GDM1 (cell line): ENCODE results near the gene CDH16.
"Not testable (repeated sequence)": the region's sequence is repeated elsewhere in the genome, so short reads cannot be mapped to it uniquely, and the experiment has no call there.

ENCODE experiments used
- DNase-seq: peaks from one replicate; lab custom pipeline; 2025; lab: John Stamatoyannopoulos, UW

Gene CDH16

DNA sequence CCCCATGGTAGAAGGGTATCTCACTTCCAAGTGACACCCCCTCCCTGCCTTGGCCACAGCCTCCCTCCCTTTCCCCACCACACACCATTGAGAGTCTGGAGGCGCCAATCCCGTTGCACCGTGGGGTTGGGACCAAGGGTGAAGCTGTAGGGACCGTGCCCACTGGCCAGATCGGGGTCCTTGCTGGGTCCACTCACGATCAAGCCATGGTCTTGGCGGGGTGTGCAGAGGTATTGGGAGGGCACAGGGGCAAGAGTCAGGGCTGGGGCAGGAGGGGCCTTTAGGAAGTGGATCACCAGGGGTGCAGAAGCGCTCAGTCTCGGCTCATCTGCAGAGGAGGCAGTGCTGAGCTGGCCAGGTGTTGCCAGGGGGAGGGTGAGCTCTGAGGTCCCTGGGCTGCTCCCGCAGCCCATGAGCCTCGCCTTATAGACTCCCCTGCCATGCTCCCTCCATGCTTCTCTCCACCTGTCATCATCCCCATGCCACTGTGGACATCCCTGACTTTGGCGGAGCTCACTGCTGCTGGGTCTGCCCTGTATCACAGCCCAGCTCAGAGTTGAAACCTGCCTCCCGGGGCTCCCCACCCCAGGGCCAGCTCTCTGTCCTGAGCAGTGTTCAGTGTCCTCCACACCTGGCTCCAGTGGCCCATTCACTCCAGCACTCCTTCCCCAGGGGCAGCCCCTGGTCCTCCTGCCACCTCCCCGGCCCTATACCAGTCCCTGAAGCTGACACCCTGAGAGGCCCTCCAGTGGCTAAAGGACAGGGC lies 8.3 kb downstream of the CDH16 start:
- DNase-seq: no peak

DNA sequence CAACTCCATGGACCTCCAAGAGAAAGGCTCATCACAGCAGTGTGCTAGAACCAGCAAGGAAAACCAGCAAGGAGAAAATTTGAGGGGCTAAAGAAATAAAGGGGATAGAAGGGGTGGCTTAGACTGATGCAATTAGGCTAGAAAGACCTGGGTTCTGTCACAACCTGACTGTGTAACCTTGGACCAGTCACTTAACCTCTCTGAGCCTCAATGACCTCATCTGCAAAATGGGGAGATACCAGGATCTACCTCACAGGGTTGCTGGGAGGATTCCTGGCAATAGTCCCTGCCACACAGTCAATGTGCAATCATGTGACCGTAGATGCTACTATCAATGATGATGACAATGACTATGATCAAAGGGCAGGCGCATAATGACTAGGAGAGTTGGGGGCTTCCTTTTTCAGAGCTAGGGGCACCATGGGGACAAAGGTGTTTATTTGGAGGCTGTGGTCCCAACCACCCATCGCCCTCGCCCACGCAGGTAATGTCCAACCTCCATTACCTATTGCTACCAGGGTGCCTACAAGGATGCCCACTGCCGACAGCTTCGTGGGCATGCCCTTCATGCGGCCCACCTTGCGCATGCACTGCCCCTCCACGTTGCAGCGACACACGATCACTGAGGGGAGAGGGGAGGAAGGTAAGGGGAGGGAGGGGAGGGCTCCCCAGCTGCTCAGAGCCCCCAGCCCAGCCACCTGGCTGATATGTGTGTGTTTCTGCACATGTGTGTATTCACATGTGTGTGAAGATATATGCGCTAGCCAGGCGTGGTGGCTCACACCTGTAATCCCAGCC lies 9.7 kb downstream of the CDH16 start:
- DNase-seq: no peak

GRCh38 chr16:66908116-66908515 lies 10.6 kb downstream of the CDH16 start:
- DNase-seq: no peak

DNA sequence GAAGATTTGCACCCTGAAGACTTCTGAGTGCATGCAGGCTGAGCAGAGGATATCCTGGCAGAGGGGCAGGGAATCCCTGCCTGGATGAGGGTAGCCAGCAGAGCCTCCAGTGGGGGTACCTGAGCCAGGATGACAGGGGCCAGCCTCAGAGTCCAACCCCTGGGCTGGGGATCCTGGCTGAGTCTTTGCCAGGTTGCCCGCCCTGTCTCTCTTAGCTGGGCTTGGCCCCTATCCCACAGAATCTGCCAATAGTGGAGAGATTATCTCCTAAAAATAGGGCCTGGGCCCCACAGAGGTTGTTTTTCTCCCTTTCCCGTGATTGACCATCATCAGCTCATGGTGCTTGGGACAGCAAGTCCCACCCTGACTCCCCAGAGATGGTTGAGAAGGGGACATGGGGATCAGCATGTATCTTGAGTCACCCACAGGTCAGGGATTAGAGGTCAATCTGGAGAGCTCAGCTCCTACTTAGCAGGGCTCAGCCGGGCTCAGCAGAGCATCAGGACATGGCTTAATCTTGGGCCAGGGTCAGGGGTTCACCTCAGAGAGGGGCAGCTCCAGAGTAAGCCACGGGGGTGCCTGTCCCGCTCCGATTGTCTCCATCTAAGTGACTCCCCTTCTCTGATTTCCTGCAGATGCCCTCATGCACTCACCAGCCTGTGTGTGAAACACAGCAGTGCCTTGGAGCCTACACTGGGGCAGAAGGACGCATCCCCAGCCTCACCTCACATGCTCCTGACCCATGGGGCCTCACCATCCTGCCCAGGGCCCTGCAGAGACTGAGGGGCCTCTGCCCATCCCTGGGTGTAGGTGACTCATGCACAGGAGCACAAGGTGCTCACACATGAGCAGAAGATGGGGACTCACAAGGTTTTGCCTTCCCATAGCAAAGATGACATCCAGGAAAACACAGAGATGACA lies 11.5 kb downstream of the CDH16 start:
- DNase-seq: no peak

DNA sequence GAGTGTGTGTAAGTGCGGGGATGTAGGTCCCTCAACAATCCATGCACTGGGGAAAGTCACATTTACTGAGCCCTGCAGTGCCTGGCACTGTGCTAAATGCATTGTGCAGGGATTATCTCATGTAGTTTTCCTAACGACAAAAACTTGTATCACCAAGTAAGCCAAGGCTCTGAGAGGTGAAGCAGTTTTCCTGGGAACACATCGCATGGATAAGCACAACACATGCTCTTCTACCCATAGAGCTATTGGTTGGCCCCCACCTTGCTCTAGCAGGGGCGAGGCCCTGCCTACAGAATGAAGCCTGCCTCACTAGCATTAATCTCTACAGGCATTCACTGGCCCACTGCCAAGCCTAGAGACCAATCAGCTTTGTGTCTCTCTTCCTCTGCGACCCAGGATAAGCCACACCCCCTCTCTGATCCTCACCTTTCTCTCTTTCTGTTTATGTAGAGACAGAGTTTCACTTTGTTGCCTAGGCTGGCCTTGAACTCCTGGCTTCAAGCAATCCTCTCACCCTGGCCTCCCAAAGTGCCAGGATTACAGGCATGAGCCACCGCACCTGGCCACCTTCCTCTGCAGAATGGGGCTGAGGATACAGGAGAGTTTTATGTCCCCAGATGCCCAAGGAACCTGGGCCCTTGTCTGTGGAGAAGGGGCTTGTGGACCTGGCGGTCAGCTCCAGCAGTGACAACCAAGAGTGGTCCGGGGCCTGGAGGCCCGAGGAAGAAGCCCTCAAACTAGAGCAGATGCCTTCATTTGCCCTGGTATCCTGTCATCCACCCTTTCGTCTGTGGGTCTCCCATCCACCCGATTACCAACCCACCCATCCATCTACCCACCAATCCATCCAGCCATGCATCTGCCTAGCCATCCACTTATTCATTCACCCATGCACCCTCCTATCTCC lies 12.8 kb downstream of the CDH16 start:
- DNase-seq: no peak

- no peak for DNase-seq
These were observed 13.6 kb downstream of the CDH16 start for GRCh38 chr16:66904846-66905632.

DNA sequence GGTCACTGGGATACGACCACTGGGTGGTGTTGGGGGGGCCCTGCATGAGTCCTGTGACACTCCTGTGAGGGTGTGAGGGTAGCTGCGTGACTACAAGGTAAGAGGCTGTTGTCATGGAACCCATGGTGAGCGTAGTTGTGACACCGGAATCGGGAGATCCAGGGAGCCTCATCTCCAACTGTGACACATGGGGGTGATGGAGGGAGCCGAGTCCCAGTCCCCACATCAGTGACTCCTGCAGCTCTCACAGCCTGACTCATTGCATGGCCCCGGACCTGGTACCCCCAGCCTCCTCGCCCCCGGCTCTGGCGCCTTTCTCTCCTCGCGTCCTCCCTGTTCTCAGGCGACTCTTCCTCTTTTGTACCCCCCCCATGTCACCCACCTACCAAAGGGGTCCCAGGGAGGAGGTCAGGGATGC lies 14.2 kb downstream of the CDH16 start:
- DNase-seq: no peak

DNA sequence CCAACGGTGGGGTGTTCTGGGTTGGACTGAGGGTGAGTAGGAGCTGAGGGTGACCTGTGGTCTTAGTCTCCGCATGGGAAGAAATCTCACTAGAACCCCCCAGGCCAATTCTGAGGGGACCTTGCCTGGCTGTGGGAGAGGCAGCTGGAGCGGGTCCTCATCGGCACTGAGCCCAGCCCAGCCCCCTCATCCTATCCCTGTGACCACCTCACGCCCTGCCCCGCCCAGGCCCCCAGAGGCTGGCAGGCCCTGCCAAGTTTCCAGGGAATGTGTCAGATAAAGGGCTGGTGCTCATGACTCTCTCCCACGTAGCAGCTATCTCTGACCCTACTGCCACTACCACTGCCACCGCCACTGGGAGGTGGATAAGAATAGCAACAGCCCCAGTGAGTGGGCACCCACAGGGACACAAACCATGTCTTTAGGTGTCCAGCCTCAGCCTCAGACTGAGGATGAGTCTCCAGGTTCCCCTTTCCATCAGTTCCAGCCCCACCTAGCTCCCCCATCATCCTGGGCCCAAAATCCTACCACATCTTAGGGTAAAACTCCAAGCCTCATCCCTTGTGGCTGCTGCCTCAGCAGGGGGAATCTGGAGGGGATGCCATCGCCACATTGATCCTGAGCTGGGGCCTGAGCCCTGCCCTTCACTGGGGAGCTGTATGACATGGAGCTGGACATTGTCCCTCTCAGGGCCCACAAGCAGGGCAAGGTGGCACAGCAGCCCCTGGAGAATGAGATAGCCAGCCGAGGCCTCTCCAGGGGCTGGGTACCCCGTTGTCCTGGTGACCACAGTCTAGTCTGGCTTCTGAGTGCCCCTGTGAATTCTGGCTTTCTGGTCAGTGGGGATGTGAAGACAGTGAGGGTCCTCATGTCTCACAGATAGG lies 14.9 kb downstream of the CDH16 start:
- no peak for DNase-seq

DNA sequence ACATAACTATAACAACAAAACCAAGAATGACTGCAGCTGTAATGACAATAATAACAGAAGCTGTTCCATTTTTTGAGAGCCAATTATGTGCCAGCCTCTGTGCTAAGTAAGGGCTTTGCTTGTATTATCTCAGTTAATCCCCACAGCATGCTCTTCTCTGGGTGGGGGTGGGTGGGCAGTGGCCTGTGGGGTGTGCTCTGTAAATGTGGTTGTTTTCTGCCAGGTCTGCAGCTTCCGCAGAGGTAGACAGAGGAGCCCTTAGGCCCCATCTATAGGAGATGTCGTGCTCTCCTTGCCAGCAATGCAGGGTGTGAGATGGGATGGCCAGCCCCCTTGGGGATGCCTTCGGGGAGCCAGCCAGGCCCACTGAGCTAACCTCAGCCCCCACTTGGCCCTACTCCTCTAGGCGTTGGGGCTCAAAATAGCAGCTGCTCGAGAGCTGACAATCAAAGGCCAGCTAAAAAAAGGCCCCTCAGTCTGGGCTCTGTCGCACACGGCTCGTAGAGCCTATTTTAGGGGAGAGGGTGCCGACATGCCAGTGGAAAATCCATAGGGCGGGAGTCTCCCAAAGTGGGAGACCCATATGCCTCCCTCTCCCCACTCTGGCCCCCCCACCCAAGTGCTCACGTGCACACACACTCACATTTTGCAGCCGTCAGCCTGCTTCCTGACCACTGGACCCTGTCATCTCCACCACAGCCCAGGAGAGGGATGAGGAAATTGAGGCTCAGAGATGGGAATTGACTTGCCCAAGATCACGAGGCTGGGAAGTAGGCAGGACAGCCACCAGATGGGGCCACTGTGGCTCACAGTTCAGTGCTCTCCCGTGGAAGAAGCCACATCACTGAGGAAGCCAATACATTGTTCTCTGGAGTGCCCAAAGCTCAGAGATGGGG lies 15.8 kb downstream of the CDH16 start:
- DNase-seq: no peak

DNA sequence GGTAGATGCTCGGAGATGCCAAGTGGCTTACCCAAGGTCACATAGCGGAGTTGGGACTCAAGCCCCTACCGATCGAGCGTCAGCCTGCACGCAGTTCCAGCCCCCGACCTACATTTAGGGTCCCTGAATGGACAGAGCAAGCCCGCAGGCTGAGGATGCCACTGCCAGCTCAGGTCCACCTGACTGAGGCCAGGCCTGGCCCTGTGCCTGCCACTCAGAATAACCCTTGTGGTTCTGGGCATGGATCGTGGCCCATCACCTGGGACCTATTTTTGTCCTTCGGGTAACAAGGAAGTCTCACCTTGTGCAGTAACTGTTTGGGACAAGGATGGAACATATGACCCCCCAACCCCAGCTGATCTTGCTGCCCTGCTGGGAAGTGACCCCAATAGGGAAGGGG lies 17.1 kb downstream of the CDH16 start:
- DNase-seq: no peak

DNA sequence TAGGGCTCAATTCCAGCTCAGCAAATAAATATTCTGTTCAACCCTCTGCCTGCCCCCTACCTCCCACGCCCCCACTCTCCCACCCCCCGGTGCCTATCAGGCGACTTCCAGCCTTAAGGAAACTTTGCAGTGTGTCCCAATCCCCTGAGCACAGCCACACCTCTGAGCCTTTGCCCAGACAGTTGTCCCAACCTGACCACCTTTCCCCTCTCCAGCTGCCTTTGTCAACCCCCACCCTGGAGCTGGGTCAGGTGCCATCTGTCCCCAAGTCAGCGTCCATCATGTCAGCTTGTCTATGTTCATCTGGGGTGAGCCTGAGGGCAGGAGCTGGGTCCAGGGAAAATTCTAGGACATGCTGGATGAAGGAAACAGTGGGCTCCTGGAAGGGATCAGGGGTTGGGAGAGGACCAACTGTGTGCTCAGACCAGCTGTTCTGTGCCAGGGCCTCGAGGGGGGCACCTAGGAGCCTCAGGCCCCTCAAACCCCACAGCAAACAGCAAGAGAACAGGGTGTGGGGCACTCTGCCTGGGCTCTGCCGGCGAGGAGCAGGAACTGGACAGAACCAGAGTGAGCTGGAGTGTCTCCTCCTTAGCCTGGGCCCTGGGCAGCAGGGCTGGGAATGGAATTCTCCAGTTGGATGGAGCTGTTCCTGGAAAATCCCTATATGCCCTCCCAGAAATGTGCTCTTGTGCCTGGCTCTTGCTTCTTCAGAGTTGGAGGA lies 17.8 kb downstream of the CDH16 start:
- DNase-seq: no peak

- DNase-seq: no peak
These were observed 18.6 kb downstream of the CDH16 start for GRCh38 chr16:66899945-66900710.

DNA sequence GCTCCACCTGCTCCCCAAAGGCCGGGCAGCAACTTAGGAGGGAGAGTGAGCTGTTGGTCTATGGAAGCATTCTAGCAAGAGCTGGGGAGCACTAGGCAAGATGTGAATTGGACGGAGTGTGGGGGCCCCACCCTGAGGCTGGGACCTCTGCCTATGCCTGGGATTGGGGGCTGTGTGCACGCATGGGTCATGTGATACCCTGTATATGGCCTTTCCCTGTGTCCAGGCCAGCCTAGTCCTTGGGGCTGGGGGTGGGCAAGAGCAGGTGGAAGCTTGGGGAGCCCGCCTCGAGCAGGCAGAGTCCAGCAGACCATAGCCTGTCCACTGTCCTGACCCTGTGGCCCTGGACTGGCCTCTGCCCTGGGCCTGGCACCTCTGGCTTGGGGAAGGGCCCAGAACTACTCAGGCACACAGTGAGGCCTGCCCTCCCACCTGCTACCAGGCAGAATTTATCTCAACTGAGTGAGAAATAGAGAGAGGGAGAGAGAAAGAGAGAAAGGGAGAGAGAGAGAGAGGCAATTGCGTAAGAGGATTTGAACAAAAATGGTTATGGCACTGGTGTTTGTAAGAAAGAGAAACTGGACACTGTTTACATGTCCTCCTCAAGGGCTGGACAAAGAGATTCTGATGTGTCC lies 19.3 kb downstream of the CDH16 start:
- no peak for DNase-seq

DNA sequence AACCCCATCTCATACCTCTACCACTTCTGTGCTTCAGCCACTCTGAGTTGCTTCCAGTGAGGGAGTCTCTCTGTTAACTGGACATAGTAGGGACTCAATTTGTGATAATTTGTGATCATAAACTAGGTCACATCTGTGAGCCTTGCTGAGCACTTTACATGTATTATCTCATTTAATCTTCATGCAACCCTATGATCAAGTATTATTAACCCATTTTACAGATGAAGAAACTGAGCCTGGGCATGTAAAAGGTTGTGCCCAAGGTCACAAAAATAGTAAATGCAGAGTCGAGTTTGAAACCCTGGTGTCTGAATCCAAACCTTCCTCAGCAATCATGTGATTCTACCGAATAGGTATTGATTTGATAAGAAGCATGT lies 19.8 kb downstream of the CDH16 start:
- no peak for DNase-seq

DNA sequence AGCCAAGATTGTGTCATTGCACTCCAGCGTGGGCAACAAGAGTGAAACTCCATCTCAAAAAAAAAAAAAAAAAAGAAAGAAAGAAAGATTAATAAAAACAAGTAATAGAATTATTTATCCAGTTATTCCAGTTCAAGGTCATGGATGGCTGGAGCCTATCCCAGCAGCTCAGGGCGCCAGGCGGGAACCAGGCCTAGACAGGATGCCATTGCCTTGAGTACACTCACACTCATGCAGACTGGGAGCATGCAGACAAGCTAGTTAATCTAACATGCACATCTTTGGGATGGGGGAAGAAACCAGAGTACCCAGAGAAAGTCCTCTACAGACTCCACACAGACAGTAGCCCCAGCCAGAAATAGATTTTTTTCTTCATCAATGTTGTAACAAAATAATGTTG lies 20.5 kb downstream of the CDH16 start:
- DNase-seq: no peak

DNA sequence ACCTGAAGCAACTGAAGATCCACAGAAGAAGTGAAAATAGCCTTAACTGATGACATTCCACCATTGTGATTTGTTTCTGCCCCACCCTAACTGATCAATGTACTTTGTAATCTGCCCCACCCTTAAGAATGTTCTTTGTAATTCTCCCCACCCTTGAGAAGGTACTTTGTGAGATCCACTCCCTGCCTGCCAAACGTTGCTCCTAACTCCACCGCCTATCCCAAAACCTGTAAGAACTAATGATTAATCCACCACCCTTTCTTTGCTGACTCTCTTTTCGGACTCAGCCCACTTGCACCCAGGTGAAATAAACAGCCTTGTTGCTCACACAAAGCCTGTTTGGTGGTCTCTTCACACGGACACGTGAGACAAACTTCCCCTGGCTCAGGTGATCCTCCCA lies 22.0 kb downstream of the CDH16 start:
- DNase-seq: not testable (repeated sequence)

DNA sequence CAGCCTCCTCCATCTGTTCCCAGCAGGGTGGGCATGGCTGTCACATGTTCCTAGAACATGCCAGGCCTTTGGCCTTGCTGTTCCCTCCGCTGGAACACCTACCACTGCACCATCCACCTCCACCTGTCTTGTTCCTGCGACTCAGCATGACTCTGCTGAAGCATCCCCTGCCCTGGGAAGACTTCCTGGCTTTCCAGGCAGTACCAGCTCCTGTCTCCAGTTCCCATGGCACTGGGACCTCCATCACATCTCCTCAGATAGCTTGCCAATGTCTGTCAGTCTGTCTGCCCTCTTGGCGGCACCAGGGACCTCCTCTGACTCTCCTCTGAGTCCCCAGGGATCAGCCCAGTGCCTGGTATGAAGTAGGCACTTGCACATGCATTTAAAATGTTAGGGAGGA lies 22.7 kb downstream of the CDH16 start:
- DNase-seq: no peak
